HEK293T (cell line): ENCODE data around the gene KIRREL3.
A peak's percentile ranks its signal among the peaks of the same experiment; 100 is the strongest.

ENCODE experiments used
- CTCF ChIA-PET: fragments of 350-600 bp; formaldehyde crosslinking; extraction: SDS; loops from one replicate; lab custom pipeline; 2021; ENCODE audit warnings: antibody characterized with exemption, inconsistent platforms; lab: Yijun Ruan, JAX
- POLR2A ChIA-PET: fragments of 350-600 bp; formaldehyde crosslinking; extraction: SDS; loops from one replicate; lab custom pipeline; 2020; ENCODE audit warnings: antibody characterized with exemption, inconsistent platforms; lab: Yijun Ruan, JAX
- DNase-seq: peaks from one replicate; pipeline ENCODE4 v3.0.0; 2012; ENCODE audit warnings: mixed read lengths; ENCODE audit errors: extremely low spot score
- ARNT ChIP-seq: fragments of 450-650 bp; IDR thresholded peaks from 2 replicates; pipeline ENCODE4 v1.6.1; 2017; ENCODE audit warnings: mild to moderate bottlenecking
- BHLHE40 ChIP-seq: fragments of 450-650 bp; IDR thresholded peaks from 2 replicates; pipeline ENCODE4 v1.6.1; 2016; ENCODE audit warnings: mild to moderate bottlenecking, moderate library complexity, borderline replicate concordance
- CTBP1 ChIP-seq: fragments of 450-650 bp; IDR thresholded peaks from 2 replicates; pipeline ENCODE4 v1.6.1; 2016; ENCODE audit warnings: borderline replicate concordance
- ELF4 ChIP-seq: fragments of 450-650 bp; IDR thresholded peaks from 2 replicates; pipeline ENCODE4 v1.6.1; 2017; ENCODE audit warnings: antibody characterized with exemption
- FOXA1 ChIP-seq: fragments of 450-650 bp; IDR thresholded peaks from 2 replicates; pipeline ENCODE4 v1.6.1; 2016; ENCODE audit warnings: mild to moderate bottlenecking
- FOXK2 ChIP-seq: fragments of 450-650 bp; IDR thresholded peaks from 2 replicates; pipeline ENCODE4 v1.6.1; 2016; ENCODE audit warnings: mild to moderate bottlenecking
- FOXM1 ChIP-seq: fragments of 450-650 bp; IDR thresholded peaks from 2 replicates; pipeline ENCODE4 v1.6.1; 2017; ENCODE audit warnings: mild to moderate bottlenecking, borderline replicate concordance
- HDGF ChIP-seq: fragments of 450-650 bp; IDR thresholded peaks from 2 replicates; pipeline ENCODE4 v1.6.1; 2017; ENCODE audit warnings: antibody characterized with exemption, borderline replicate concordance
- L3MBTL2 ChIP-seq: fragments of 450-650 bp; conservative IDR thresholded peaks from 2 replicates; pipeline ENCODE4 v1.6.1; 2016; ENCODE audit warnings: mild to moderate bottlenecking
- LEF1 ChIP-seq: fragments of 450-650 bp; IDR thresholded peaks from 2 replicates; pipeline ENCODE4 v1.6.1; 2017; ENCODE audit warnings: mild to moderate bottlenecking, borderline replicate concordance
- NFRKB ChIP-seq: fragments of 450-650 bp; IDR thresholded peaks from 2 replicates; pipeline ENCODE4 v1.6.1; 2016; ENCODE audit warnings: mild to moderate bottlenecking, moderate library complexity
- SP1 ChIP-seq: fragments of 450-650 bp; IDR thresholded peaks from 2 replicates; pipeline ENCODE4 v1.6.1; 2017
- SUZ12 ChIP-seq: fragments of 450-650 bp; IDR thresholded peaks from 2 replicates; pipeline ENCODE4 v1.6.1; 2016; ENCODE audit warnings: mild to moderate bottlenecking
- TARDBP ChIP-seq: fragments of 450-650 bp; IDR thresholded peaks from 2 replicates; pipeline ENCODE4 v1.6.1; 2016
- ZNF384 ChIP-seq: fragments of 450-650 bp; IDR thresholded peaks from 2 replicates; pipeline ENCODE4 v1.6.1; 2016
- TF ChIP-seq, protein P1 (sequence below): fragments of 450-650 bp; IDR thresholded peaks from 2 replicates; pipeline ENCODE4 v1.6.1; 2016

KIRREL3 gene

DNA sequence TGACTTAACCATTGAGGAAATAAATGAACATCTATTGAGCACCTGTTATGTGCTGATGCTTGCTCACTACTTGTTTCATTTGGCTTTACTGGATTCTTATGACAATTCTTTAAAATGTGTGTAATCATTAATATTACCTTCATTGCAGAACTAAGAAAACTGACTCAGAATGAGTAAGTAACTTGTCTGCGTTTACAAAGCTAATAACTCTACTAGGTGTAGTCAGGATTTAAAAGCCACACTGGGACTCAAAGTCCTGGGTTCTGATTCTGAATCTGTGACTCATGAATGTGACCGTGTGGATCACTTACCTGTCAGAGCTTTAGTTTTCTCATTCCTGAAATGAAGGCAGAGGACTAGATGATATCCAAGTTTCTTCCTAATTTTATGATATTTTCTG, 23.4 kb upstream of the KIRREL3 start:
- CTCF ChIA-PET = interaction anchor here (0.7 kb wide), 1 partner anchor 583 kb away, joined by 3 read pairs; no protein-coding TSS in a partner anchor
- no peak for DNase-seq
- POLR2A ChIA-PET = no interaction called here
- TF ChIP-seq FOXA1 = no peak
- TF ChIP-seq TARDBP = no peak
- no peak for TF ChIP-seq ARNT
- TF ChIP-seq CTBP1 = no peak
- no peak for TF ChIP-seq ZNF384
- TF ChIP-seq ELF4 = no peak
- TF ChIP-seq FOXM1 = no peak
- no peak for TF ChIP-seq LEF1
- no peak for TF ChIP-seq SP1
- no peak for TF ChIP-seq SUZ12
- no peak for TF ChIP-seq NFRKB
- no peak for TF ChIP-seq BHLHE40
- TF ChIP-seq FOXK2 = no peak
- TF ChIP-seq L3MBTL2 = no peak
- TF ChIP-seq HDGF = no peak
- TF ChIP-seq, protein P1, sequence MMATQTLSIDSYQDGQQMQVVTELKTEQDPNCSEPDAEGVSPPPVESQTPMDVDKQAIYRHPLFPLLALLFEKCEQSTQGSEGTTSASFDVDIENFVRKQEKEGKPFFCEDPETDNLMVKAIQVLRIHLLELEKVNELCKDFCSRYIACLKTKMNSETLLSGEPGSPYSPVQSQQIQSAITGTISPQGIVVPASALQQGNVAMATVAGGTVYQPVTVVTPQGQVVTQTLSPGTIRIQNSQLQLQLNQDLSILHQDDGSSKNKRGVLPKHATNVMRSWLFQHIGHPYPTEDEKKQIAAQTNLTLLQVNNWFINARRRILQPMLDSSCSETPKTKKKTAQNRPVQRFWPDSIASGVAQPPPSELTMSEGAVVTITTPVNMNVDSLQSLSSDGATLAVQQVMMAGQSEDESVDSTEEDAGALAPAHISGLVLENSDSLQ = no peak

DNA sequence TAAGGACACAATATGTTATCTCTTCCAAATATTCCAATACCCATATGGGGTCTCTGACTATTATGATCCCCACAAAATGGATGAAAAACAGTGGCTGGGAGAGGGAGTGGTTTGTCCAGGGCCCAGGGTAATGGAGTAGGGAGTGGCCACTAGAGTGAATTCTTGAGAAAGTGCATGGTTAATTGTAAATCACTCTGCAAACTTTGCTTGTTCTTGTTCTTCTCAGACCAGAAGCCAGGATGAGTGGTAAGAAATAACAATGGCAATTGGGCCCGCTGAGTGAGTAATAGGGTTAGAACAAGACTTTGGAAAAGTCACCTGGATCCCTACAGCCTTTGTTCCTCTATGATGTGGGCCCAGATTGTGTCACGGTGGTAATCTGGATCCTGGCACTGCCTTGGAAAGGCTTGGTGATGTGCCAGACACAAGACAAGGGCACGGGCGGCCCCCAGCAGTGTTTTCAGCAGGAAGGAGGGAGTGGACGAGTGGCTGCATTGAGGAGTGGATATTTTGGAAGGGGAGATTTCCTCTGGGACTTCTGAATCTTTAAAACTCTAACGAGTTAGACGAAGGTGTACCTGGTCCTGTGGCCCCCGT, 18.2 kb upstream of the KIRREL3 start:
- TF ChIP-seq ELF4 = no peak
- TF ChIP-seq NFRKB = no peak
- no peak for TF ChIP-seq SUZ12
- no peak for TF ChIP-seq LEF1
- no peak for TF ChIP-seq SP1
- no peak for TF ChIP-seq TARDBP
- no peak for DNase-seq
- CTCF ChIA-PET = no interaction called here
- POLR2A ChIA-PET = no interaction called here

DNA sequence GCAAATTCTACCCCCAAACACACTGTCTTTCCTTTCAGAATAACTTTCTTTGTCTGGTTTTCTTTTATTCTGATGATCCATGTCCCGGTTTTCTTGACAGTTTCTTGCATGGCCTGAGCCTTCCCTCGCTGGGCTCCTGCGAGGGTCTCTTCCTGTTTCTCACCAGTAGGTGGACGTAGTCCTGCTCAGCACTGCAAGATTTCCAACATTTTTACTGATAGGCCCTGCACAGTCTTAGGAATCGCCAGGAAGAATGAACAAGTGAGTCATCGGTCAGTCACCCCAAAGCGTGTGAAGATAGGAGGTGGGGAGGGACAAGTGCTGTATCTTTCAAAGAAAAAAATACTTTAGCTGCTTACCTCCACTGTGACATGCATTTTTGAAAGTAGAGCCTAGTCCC, 16.9 kb upstream of the KIRREL3 start:
- POLR2A ChIA-PET = no interaction called here
- CTCF ChIA-PET = no interaction called here
- TF ChIP-seq CTBP1 (no peak), TARDBP (no peak), HDGF (no peak), FOXK2 (no peak), FOXM1 (no peak), LEF1 (no peak), BHLHE40 (no peak), FOXA1 (no peak), SP1 (no peak), L3MBTL2 (no peak), ELF4 (no peak), ARNT (no peak), SUZ12 (no peak), ZNF384 (no peak), NFRKB (no peak)
- TF ChIP-seq, protein P1 = no peak
- peak; percentile 34 for DNase-seq

DNA sequence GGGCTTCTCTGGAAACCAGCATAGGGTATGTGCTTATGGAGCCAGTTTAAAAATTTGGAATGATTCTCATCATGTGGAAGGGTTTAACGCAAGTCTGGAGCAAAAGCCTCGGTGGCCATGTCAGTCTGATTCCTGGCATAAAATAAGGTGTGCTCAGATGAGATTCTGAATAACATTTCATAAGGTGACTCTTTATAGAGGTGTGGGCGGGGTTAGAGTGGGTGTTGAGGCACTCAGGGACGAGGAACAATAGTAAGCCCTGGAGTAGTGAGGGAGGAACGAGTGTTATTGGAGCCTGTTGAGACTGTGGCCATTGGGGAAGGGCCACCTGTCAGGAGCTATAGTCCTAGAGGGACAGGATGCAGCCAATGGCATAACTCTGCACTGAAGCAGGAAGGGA, 13.0 kb upstream of the KIRREL3 start:
- POLR2A ChIA-PET = no interaction called here
- TF ChIP-seq SUZ12 (no peak), TARDBP (no peak), ZNF384 (no peak), FOXK2 (no peak), HDGF (no peak), L3MBTL2 (no peak), SP1 (no peak), ELF4 (no peak), LEF1 (no peak), NFRKB (no peak), BHLHE40 (no peak), CTBP1 (no peak), FOXA1 (no peak), ARNT (no peak)
- TF ChIP-seq, protein P1 = no peak
- CTCF ChIA-PET = no interaction called here
- DNase-seq = no peak

DNA sequence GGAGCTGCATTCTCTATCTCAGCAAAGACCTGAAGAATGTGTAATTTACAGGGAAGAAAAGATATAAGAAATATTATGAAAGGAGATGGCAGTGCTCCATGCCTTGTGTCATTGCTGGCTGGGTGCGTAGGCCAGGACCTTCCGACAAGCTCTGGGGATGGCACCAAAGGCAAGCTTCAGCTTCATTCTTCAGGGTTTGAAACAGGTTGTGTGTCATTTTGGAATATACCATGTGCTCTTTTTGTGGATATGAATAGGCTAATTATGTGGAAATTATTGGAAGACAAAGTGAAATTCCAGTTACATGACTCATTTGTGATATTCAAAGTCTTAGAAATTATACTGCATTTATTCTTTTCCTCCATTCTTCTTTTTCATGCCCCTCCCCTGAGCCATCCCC, 5.7 kb upstream of the KIRREL3 start:
- ChIA-PET CTCF (no interaction called here), POLR2A (no interaction called here)
- DNase-seq = no peak
- TF ChIP-seq CTBP1 (no peak), FOXM1 (no peak), L3MBTL2 (no peak), NFRKB (no peak), ARNT (no peak)
- TF ChIP-seq, protein P1 = no peak
